HepG2 (cell line): ENCODE data around the gene C12orf56. TPM values are rescaled to one million over a fixed set of nuclear protein-coding genes. Genes with fewer than 3 reads are reported as not detected.
A peak's percentile ranks its signal among the peaks of the same experiment; 100 is the strongest.

Experiments used
- AFF4 ChIP-seq: sonication (generic); formaldehyde crosslinking; IDR thresholded peaks from 2 replicates; pipeline ENCODE4 v1.4.0; 2020; ENCODE audit warnings: missing genetic modification reagents
- HNF4G ChIP-seq, 2 experiments: sonication (generic) in 1 of 2; formaldehyde crosslinking in 1 of 2; IDR thresholded peaks; 2 replicates each; pipeline versions ENCODE4 v1.4.0 to v1.6.1; 2011 to 2020; ENCODE audit warnings: borderline replicate concordance in 2 of 2, low read depth in 2 of 2, mild to moderate bottlenecking in 2 of 2, low read length in 1 of 2, missing genetic modification reagents in 1 of 2, moderate library complexity in 1 of 2
- HNRNPH1 ChIP-seq: fragments of 200-400 bp; formaldehyde crosslinking; optimal IDR thresholded peaks from 2 replicates; pipeline ENCODE3; 2017; ENCODE audit warnings: mild to moderate bottlenecking, low read depth, low read length
- HOXA3 ChIP-seq: sonication (generic); formaldehyde crosslinking; IDR thresholded peaks from 2 replicates; pipeline ENCODE4 v1.5.0; 2020; ENCODE audit warnings: missing genetic modification reagents
- MAZ ChIP-seq, 2 experiments: sonication (generic) in 1 of 2; formaldehyde crosslinking in 1 of 2; IDR thresholded peaks; 2 replicates each; pipeline versions ENCODE4 v1.5.0 to v1.6.1; 2012 to 2020; ENCODE audit warnings: low read depth in 2 of 2, mild to moderate bottlenecking in 2 of 2, borderline replicate concordance in 1 of 2, improper control_type of control experiment in 1 of 2, low read length in 1 of 2, missing genetic modification reagents in 1 of 2, moderate library complexity in 1 of 2
- SOX6 ChIP-seq, 2 experiments: fragments of 450-650 bp in 1 of 2; sonication (generic) in 1 of 2; formaldehyde crosslinking in 1 of 2; IDR thresholded peaks; 2 replicates each; pipeline versions ENCODE4 v1.4.0 to v1.6.1; 2017 to 2020; ENCODE audit warnings: antibody characterized with exemption in 1 of 2, mild to moderate bottlenecking in 1 of 2, missing genetic modification reagents in 1 of 2
- ZBTB40 ChIP-seq, 2 experiments: fragments of 450-650 bp in 1 of 2; sonication (generic) in 1 of 2; formaldehyde crosslinking in 1 of 2; IDR thresholded peaks; 2 replicates each; pipeline versions ENCODE4 v1.6.1 to v1.8.0; 2016 to 2022; ENCODE audit warnings: antibody characterized with exemption in 1 of 2, mild to moderate bottlenecking in 1 of 2, missing genetic modification reagents in 1 of 2
- ZEB1 ChIP-seq: IDR thresholded peaks from 2 replicates; pipeline ENCODE4 v1.6.1; 2012; ENCODE audit warnings: mild to moderate bottlenecking, low read depth, inconsistent platforms; ENCODE audit not compliant: insufficient replicate concordance
- ZFP91 ChIP-seq: sonication (generic); formaldehyde crosslinking; IDR thresholded peaks from 2 replicates; pipeline ENCODE4 v1.9.0; 2022; ENCODE audit warnings: missing genetic modification reagents, mild to moderate bottlenecking, borderline replicate concordance
- ZNF138 ChIP-seq: sonication (generic); formaldehyde crosslinking; IDR thresholded peaks from 2 replicates; pipeline ENCODE4 v1.5.0; 2020; ENCODE audit warnings: mild to moderate bottlenecking, low read depth, missing genetic modification reagents
- ZNF672 ChIP-seq: sonication (generic); formaldehyde crosslinking; IDR thresholded peaks from 2 replicates; pipeline ENCODE4 v1.8.1; 2022; ENCODE audit warnings: missing genetic modification reagents
- polyA plus RNA-seq, 8 experiments: library from polyadenylated mRNA; depleted of rRNA in 3 of 8; stranded (reverse) in 7 of 8; unstranded in 1 of 8; fragments of >200 nt; fragmentation: Illumina TruSeq in 4 of 8; extraction: Trizol in 4 of 8; gene quantifications; 2 replicates each; pipeline versions ENCODE4 v1.2.1 to v1.2.3, GENCODE V29; 2011 to 2016; ENCODE audit warnings: low read depth in 4 of 8, missing spikeins in 1 of 8, mixed read lengths in 1 of 8; ENCODE audit not compliant: insufficient read depth in 1 of 8
- total RNA-seq, 5 experiments: library from RNA; depleted of rRNA; stranded (reverse); fragments of >200 nt; fragmentation: Illumina TruSeq; extraction: Trizol; gene quantifications; 2 replicates each; pipeline ENCODE4 v1.2.3, GENCODE V29; 2016; ENCODE audit warnings: low read depth in 1 of 5

C12orf56 gene
- total and polyA plus RNA-seq, 2 of the 13 experiments (the other 11 are each of a cell fraction or from before 2014, with no cell fraction given), result 0.07 TPM; not detected in 1

- TF ChIP-seq HNF4G (IDR thresholded peaks at IDR 0.05; ENCODE audit: borderline replicate concordance, low read depth, low read length), result no peak
- no peak for TF ChIP-seq HNF4G (CRISPR knock-in tag; IDR thresholded peaks at IDR 0.05; ENCODE audit: borderline replicate concordance, low read depth)
- no peak for TF ChIP-seq ZEB1
- no peak for TF ChIP-seq ZFP91 (CRISPR knock-in tag)
- TF ChIP-seq AFF4 (CRISPR knock-in tag), result no peak
- TF ChIP-seq SOX6 (IDR thresholded peaks at IDR 0.05), result no peak
- 0 out of 2 replicates have a peak, but pooled peaks have one; percentile 14 for TF ChIP-seq SOX6 (CRISPR knock-in tag; IDR thresholded peaks at IDR 0.05)
- TF ChIP-seq HNRNPH1, result no peak
- TF ChIP-seq ZNF138, result no peak
- TF ChIP-seq ZBTB40 (IDR thresholded peaks at IDR 0.05), result no peak
- TF ChIP-seq ZBTB40 (CRISPR knock-in tag; IDR thresholded peaks at IDR 0.05), result peak; percentile 17; the same call in 1 of the 2 replicates
- no peak for TF ChIP-seq MAZ (IDR thresholded peaks at IDR 0.05; ENCODE audit: borderline replicate concordance, low read depth, low read length)
- TF ChIP-seq MAZ (CRISPR knock-in tag; IDR thresholded peaks at IDR 0.05; ENCODE audit: low read depth), result peak; percentile 16; the same call in 1 of the 2 replicates
- TF ChIP-seq HOXA3 (CRISPR knock-in tag), result peak; percentile 74; the same call in 1 of the 2 replicates
- no peak for TF ChIP-seq ZNF672 (CRISPR knock-in tag)
Observed at GRCh38 chr12:64403707-64404469, 13.3 kb upstream of the C12orf56 start, which contains the start of gene XPOT (continued).
